Fibroblast of pulmonary artery (primary cell): ENCODE data around the gene TEX29.

Source experiments
- DNase-seq: peaks from one replicate; pipeline ENCODE4 v3.0.0-alpha.2; 2010; ENCODE audit warnings: low read depth
- H3K4me3 ChIP-seq: replicated peaks from 2 replicates; pipeline ENCODE4 v1.5.1; 2011; ENCODE audit warnings: low read depth, mild to moderate bottlenecking, control low read depth, low read length, moderate library complexity
- CTCF ChIP-seq: IDR thresholded peaks from 2 replicates; pipeline ENCODE4 v1.5.1; 2011; ENCODE audit warnings: mild to moderate bottlenecking, control low read depth, low read length, inconsistent platforms; ENCODE audit errors: missing control alignments

The TEX29 gene

DNA sequence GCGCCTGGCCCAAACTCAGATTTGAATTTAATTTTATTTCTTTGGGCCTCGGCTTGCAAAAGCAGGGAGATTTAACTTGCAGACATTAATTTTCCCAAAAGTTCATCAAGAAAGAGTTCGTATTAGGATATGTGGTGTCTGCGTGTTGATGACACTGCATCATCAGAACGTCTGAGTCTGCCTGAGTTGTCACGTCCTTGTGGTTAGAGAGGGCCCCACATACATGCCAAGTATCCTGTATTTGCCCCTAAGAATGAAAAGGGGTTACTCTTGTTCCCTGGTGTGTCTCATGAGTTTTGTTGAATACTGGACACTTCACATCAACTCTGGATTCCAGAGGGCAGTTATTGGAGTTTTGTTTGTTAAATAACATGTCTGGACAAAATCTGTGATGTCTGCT, 5.6 kb upstream of the TEX29 start:
- DNase-seq = no peak
- TF ChIP-seq CTCF = no peak
- no peak overlapping the region for H3K4me3 ChIP-seq

DNA sequence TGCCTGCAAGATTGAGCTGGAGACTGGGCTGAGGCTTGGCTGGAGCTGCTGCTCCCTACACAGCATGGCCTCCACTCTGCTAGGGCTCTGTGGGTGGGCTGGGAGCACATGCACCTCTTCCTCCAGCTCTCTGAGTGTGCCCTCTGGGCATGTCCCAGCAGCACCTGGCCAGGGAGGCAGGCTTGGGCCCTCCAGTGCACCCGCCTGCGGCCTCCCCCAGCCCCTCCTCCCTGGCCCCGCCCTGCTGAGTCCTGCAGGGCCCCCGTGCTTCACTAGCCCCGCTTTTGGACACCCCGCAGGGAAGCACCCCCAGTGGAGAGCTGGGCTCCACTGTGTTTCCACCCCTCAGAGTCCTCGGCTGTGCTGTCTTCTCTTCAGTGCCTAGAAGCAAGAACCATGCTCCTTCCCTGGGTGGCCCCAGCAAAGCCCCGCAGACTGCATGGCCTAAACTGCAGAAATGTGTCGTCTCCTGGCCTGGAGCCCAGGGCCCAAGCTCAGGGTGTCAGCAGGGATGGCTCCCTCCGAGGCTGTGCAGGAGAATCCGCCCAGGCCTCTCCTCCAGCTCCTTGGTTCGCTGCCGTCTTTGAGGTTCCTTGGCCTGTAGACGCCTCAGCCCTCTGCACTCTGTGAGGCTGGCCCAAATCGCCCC, 5.0 kb upstream of the TEX29 start:
- no peak for TF ChIP-seq CTCF
- DNase-seq = no peak
- no peak overlapping the region for H3K4me3 ChIP-seq

DNA sequence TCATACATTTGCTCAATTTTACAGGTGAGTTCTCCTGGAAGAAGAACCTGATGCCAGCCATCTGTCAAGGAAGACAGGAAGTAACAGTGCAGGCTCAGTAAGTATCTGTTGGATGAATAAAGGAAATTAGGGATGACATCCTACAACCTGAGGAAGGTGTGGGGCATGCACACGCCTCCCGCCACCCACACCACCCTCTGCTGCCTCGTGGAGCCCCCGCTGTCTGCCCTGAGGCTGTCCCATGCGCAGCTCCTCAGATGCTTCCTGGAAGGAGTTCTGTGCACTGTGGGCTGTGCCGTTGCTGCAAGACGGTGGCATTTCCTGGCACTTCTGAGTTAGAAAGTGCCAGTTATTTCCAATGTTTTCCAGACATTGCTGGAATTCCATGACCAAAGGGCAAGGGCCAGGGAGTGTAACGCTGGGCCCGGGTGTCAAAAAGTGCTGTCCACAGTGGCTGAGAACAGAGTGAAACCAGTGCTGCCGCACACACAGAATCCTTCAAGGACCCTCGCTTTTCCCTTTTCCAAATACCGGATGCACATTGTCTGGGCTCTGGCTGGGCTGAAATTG, 4.2 kb upstream of the TEX29 start:
- no peak overlapping the region for H3K4me3 ChIP-seq
- no peak for DNase-seq
- no peak for TF ChIP-seq CTCF

DNA sequence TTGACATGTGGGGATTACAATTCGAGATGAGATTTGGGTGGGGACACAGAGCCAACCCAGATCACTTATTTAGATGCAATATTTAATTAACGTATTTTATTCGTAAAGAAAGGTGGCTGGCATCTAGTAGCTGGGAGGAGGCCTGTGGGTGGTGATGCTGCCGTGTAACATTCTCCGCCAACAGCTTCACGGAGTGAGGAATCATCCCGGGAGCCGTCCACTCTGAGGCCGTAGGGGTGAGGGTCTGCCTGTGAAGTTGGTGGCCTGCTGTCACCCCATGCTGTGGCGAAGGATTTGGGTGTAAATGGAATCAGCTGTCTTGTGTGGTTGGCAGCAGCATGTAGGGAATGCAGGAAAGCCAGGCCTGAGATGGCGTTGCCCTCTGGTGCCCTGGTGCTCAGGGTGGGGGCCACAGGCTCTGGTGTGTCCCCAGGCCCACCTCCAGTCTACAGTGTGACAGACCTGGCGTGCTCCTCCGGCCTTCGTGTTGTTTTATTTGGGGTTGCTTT, 3.3 kb upstream of the TEX29 start:
- no peak for TF ChIP-seq CTCF
- no peak overlapping the region for H3K4me3 ChIP-seq
- DNase-seq = no peak

DNA sequence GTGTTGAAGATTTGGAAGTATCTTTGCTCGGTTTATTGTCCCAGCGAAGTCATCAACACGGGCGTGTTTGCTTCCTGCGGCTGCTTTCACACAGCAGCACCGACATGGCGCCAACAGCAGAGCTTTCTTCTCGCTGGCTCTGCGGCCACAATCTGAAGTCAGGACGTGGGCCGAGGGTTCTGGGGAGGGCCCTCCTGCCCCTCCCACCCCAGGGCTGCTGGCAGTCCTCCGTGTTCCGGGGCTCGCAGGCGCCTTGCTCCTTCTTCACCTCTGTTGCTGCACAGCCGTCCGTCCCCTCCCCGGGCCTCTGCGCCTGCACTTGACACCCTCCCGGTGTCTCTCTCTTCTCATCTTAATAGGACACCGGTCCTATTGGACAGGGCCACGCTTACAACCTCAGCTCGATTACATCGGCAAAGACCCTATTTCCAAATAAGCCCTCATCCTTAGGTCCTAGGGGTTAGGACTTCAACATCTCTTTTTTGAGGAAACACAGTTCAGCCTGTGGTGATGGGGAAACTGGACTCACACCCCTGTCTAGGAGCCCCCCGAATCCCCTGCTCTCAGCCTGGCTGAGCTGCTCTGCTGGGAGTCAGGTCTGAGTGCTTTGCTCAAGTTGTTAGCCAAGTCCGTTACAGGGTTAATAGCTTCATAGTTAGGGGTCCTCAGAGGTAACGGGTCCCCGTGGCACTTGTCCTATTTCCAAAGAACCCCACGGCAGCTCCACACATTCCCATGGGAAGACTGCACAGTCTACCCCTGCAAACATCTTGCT, 2.7 kb upstream of the TEX29 start:
- no peak for DNase-seq
- no peak for TF ChIP-seq CTCF
- H3K4me3 ChIP-seq = no peak overlapping the region

GRCh38 chr13:111318386-111318785, 2.1 kb upstream of the TEX29 start:
- DNase-seq = no peak
- no peak for TF ChIP-seq CTCF
- H3K4me3 ChIP-seq = no peak overlapping the region
